Panc1 (cell line): ENCODE measurements around the gene TMEM130. TPM values are rescaled to one million over a fixed set of nuclear protein-coding genes. Genes with fewer than 3 reads are reported as not detected.

ENCODE experiments used
- ATAC-seq: fragments of 200-7000 bp; cut with Tn5 transposase; 2 replicates; pipeline ENCODE4 v1.9.1; 2020; ENCODE audit warnings: mild to moderate bottlenecking, moderate library complexity
- BruUV-seq: library from RNA; stranded (reverse); fragments of 400-500 nt; replicated peaks from 2 replicates; lab custom pipeline; 2021; lab: Mats Ljungman, UMichigan
- CTCF ChIA-PET: fragments of 300-600 bp; sonication (Branson Sonifier 250); formaldehyde crosslinking; loops from one replicate; lab custom pipeline; 2022; ENCODE audit warnings: antibody characterized with exemption; lab: Charles Lee
- POLR2A ChIA-PET: fragments of 300-600 bp; sonication (Branson Sonifier 250); formaldehyde crosslinking; loops from one replicate; lab custom pipeline; 2022; ENCODE audit warnings: antibody characterized with exemption; lab: Charles Lee
- DNase-seq: peaks from one replicate; pipeline ENCODE4 v3.0.0-alpha.2; 2010; ENCODE audit warnings: low read depth, low spot score
- H3K27ac ChIP-seq: 2 replicates; pipeline ENCODE4 v1.5.1; 2011; ENCODE audit warnings: mild to moderate bottlenecking, low read length, inconsistent platforms
- H3K27me3 ChIP-seq: fragments of 200-500 bp; sonication (Bioruptor generic); 2 replicates; pipeline ENCODE4 v1.6.0; 2014; ENCODE audit warnings: low read length, inconsistent platforms; ENCODE audit not compliant: control insufficient read depth, insufficient read depth
- H3K36me3 ChIP-seq: fragments of 200-500 bp; sonication (Bioruptor generic); 2 replicates; pipeline ENCODE4 v1.5.1; 2014; ENCODE audit warnings: inconsistent platforms, mild to moderate bottlenecking, low read length, moderate library complexity; ENCODE audit not compliant: control insufficient read depth, insufficient read depth
- H3K4me1 ChIP-seq: 2 replicates; pipeline ENCODE4 v1.5.1; 2011; ENCODE audit warnings: inconsistent platforms, mild to moderate bottlenecking, low read length, moderate library complexity; ENCODE audit not compliant: control insufficient read depth, insufficient read depth
- H3K4me3 ChIP-seq, 2 experiments: 2 replicates each; pipeline ENCODE4 v1.5.1; 2011 to 2012; ENCODE audit warnings: low read depth in 2 of 2, low read length in 2 of 2, mild to moderate bottlenecking in 2 of 2, inconsistent platforms in 1 of 2, moderate library complexity in 1 of 2
- H3K9me3 ChIP-seq: fragments of 200-500 bp; sonication (Bioruptor generic); 2 replicates; pipeline ENCODE4 v1.5.1; 2014; ENCODE audit warnings: low read depth, mild to moderate bottlenecking, inconsistent platforms, low read length, moderate library complexity; ENCODE audit not compliant: control insufficient read depth, insufficient read depth
- CTCF ChIP-seq: fragments of 450-650 bp; IDR thresholded peaks from 2 replicates; pipeline ENCODE4 v1.5.1; 2017; ENCODE audit warnings: mild to moderate bottlenecking
- POLR2AphosphoS5 ChIP-seq: IDR thresholded peaks from 2 replicates; pipeline ENCODE4 v1.6.1; 2012; ENCODE audit warnings: mild to moderate bottlenecking, low read depth, low read length, moderate library complexity
- REST ChIP-seq, 2 experiments: IDR thresholded peaks; 2 replicates each; pipeline ENCODE4 v1.6.1; 2011 to 2012; ENCODE audit warnings: low read depth in 2 of 2, control low read depth in 1 of 2, low read length in 1 of 2, mild to moderate bottlenecking in 1 of 2, moderate library complexity in 1 of 2; ENCODE audit not compliant: insufficient read depth in 1 of 2
- SIN3A ChIP-seq: IDR thresholded peaks from 2 replicates; pipeline ENCODE4 v1.6.1; 2012; ENCODE audit warnings: low read depth, mild to moderate bottlenecking, low read length, moderate library complexity, borderline replicate concordance; ENCODE audit not compliant: insufficient read depth
- TCF7L2 ChIP-seq: IDR thresholded peaks from 2 replicates; pipeline ENCODE4 v1.6.1; 2011; ENCODE audit warnings: mild to moderate bottlenecking, low read depth, low read length, inconsistent platforms
- in situ Hi-C: cut with HindIII; loops from 2 replicates; pipeline ENCODE4 v1.10.0; 2016; ENCODE audit warnings: low sequenced_read_pairs, low pct_unique_long_range_greater_than_20kb
- intact Hi-C: fragments of 100-400 bp; cut with micrococcal nuclease; formaldehyde crosslinking; loops from one replicate; pipeline ENCODE4 v1.10.0; 2022; ENCODE audit not compliant: unreplicated experiment
- total RNA-seq: library from RNA; stranded (reverse); gene quantifications from one replicate; pipeline ENCODE4 v1.2.1, GENCODE V29; 2021; ENCODE audit not compliant: unreplicated experiment

Gene TMEM130
- total RNA-seq, 1 experiment from 2014 or later, result 0.41 TPM

DNA sequence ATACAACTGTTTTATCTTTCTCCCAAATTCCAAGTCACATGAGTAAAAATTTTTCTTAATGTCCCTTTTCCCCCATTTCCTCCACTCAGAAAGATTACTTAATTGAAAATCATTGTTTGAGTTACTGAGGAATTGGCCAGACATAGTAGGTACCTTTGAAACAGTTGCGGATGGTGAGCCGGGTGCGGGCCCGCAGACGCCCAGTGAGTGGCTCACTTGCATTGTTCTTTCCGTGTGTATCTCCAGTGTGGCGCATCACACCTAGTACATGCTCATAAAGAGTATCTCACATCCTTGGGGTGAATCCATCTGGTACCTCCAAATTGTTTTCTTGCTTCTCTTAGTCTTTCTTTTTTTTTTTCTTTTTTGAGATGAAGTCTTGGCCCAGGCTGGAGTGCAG, 22.8 kb upstream of the TMEM130 start:
- intact Hi-C loops, result no loop called here
- Histone ChIP-seq H3K9me3 (no peaks in the 10 kb centered on the region), H3K27me3 (no peaks in the 10 kb centered on the region), H3K4me3 (no peak overlapping the region), H3K4me1 (no peaks in the 10 kb centered on the region), H3K36me3 (peaks cover 41% of the 10 kb centered on the region), H3K27ac (no peak overlapping the region)
- BruUV-seq, result no TSS peak
- POLR2A ChIA-PET, result no interaction called here
- CTCF ChIA-PET, result interaction anchor here (0.7 kb wide), 2 partner anchors 56 to 87 kb away, joined by 3 read pairs; no protein-coding TSS in a partner anchor
- TF ChIP-seq REST (IDR thresholded peaks at IDR 0.05; ENCODE audit: insufficient read depth in 1 of 2, low read depth in 2 of 2, low read length in 1 of 2) (no peak), TCF7L2 (no peak), CTCF (no peak), POLR2AphosphoS5 (no peak), SIN3A (no peak)
- no peak for ATAC-seq
- no peak for DNase-seq
- in situ Hi-C loops, result no loop called here

DNA sequence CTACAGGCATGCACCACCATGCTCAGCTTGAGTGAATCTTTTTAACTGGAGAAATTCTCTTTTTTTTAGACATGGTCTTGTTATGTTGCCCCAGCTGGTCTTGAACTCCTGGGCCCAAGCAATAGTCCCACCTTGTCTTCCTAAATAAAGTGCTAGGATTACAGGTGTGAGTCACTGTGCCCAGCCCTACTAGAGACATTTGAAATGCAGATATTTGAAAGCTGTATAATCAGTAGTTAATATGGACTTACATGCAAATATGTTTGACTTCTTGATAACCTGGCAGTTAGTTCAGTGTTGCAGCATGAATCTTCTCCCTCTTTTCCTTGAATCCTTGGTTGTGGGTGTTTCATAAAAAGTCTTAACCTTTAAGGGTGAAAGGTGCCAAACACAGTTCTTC, 17.2 kb upstream of the TMEM130 start:
- intact Hi-C loops (no loop called here), in situ Hi-C loops (no loop called here)
- BruUV-seq, result no TSS peak
- no peak for TF ChIP-seq POLR2AphosphoS5
- TF ChIP-seq SIN3A, result no peak
- no peak for TF ChIP-seq CTCF
- TF ChIP-seq TCF7L2, result no peak
- TF ChIP-seq REST (IDR thresholded peaks at IDR 0.05; ENCODE audit: insufficient read depth in 1 of 2, low read depth in 2 of 2, low read length in 1 of 2), result no peak
- no peaks in the 10 kb centered on the region for H3K27me3 ChIP-seq
- no peaks in the 10 kb centered on the region for H3K4me1 ChIP-seq
- ATAC-seq, result no peak
- DNase-seq, result no peak
- CTCF ChIA-PET, result no interaction called here
- H3K4me3 ChIP-seq, result no peak overlapping the region
- H3K27ac ChIP-seq, result no peak overlapping the region
- peaks cover 20% of the 10 kb centered on the region for H3K36me3 ChIP-seq
- H3K9me3 ChIP-seq, result no peaks in the 10 kb centered on the region
- POLR2A ChIA-PET, result no interaction called here
